Right kidney (tissue), 9 donors: ENCODE results near the gene NSL1.
"Not testable (repeated sequence)": the region's sequence is repeated elsewhere in the genome, so short reads cannot be mapped to it uniquely, and the experiment has no call there.

Source experiments
- DNase-seq: peaks from one replicate; pipeline ENCODE4 v3.0.0-alpha.2; 2016
- long read RNA-seq, 8 donors: transcript quantifications; one replicate each; lab custom pipeline, GENCODE V29; 2026

The NSL1 gene
- long read RNA-seq, donor 1, transcript NSL1-202 (6 exons, 2,317 nt): major isoform, 32 of 40 reads
- long read RNA-seq, donor 1, transcript NSL1-206 (7 exons, 790 nt): minor isoform, 5 of 40 reads
- long read RNA-seq, donor 1, partial matches to known transcripts: 0 of 40 reads
- long read RNA-seq, donor 1, other reads (novel, unspliced or antisense): 0 of 40 reads
- long read RNA-seq, donor 2, transcript NSL1-202 (6 exons, 2,317 nt): major isoform, 13 of 15 reads
- long read RNA-seq, donor 2, partial matches to known transcripts: 0 of 15 reads
- long read RNA-seq, donor 2, other reads (novel, unspliced or antisense): 0 of 15 reads
- long read RNA-seq, donor 3, transcript NSL1-202 (6 exons, 2,317 nt): major isoform, 9 of 11 reads
- long read RNA-seq, donor 3, partial matches to known transcripts: 0 of 11 reads
- long read RNA-seq, donor 3, other reads (novel, unspliced or antisense): 0 of 11 reads
- long read RNA-seq, donor 4, transcript NSL1-202 (6 exons, 2,317 nt): major isoform, 15 of 19 reads
- long read RNA-seq, donor 4, partial matches to known transcripts: 0 of 19 reads
- long read RNA-seq, donor 4, other reads (novel, unspliced or antisense): 0 of 19 reads
- long read RNA-seq, donor 5, transcript NSL1-202 (6 exons, 2,317 nt): major isoform, 15 of 17 reads
- long read RNA-seq, donor 5, partial matches to known transcripts: 0 of 17 reads
- long read RNA-seq, donor 5, other reads (novel, unspliced or antisense): 0 of 17 reads
- long read RNA-seq, donor 6, transcript NSL1-202 (6 exons, 2,317 nt): major isoform, 18 of 22 reads
- long read RNA-seq, donor 6, partial matches to known transcripts: 0 of 22 reads
- long read RNA-seq, donor 6, other reads (novel, unspliced or antisense): 0 of 22 reads
- long read RNA-seq, donor 7, transcript NSL1-202 (6 exons, 2,317 nt): major isoform, 22 of 30 reads
- long read RNA-seq, donor 7, transcript NSL1-206 (7 exons, 790 nt): minor isoform, 5 of 30 reads
- long read RNA-seq, donor 7, partial matches to known transcripts: 0 of 30 reads
- long read RNA-seq, donor 7, other reads (novel, unspliced or antisense): 0 of 30 reads
- long read RNA-seq, donor 8, transcript NSL1-202 (6 exons, 2,317 nt): major isoform, 13 of 16 reads
- long read RNA-seq, donor 8, partial matches to known transcripts: 0 of 16 reads
- long read RNA-seq, donor 8, other reads (novel, unspliced or antisense): 0 of 16 reads

DNA sequence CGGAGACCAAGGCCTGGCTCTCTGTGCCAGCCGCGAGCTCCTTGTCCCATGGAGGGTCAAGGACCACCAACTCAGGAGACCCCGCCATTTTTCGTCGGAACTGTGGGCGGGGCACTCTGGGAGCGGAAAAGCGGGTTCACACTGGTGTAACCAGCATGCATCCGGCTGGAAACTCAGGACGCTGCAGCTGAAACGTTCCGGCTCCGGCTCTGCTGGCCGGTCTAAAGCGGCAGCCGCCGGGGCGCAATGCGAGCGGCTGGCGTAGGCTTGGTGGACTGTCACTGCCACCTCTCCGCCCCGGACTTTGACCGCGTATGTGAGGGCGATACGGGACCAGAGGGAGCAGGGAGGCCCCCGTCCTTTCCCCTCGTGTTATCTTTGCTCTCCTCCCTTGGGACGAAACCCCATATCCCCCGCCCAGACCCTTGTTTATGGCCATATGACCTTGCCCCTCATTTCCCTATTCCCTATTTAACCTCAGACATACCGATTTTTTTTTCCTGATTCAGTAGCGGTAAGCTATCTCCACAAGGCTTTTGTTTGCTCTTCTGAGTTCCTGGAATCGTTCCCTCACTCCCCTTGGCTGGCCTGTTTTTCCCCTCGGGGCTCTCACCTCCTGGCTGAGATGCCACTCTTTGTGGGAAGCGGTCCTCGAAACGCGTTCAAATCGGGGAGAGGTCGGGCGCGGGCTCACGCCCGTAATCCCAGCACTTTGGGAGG is at the start of gene NSL1, which contains the start of gene TATDN3:
Gene NSL1 (minus strand): TSS at position 102 of the 720 bp plus-strand sequence. CDS start 14 bp downstream, at position 88.
Gene TATDN3 (plus strand): TSS at position 219 of the 720 bp plus-strand sequence. CDS start 28 bp downstream, at position 247.
- peak; percentile 91 for DNase-seq

- no peak for DNase-seq
Measured at GRCh38 chr1:212838145-212838544, 46.6 kb upstream of the NSL1 start.

DNA sequence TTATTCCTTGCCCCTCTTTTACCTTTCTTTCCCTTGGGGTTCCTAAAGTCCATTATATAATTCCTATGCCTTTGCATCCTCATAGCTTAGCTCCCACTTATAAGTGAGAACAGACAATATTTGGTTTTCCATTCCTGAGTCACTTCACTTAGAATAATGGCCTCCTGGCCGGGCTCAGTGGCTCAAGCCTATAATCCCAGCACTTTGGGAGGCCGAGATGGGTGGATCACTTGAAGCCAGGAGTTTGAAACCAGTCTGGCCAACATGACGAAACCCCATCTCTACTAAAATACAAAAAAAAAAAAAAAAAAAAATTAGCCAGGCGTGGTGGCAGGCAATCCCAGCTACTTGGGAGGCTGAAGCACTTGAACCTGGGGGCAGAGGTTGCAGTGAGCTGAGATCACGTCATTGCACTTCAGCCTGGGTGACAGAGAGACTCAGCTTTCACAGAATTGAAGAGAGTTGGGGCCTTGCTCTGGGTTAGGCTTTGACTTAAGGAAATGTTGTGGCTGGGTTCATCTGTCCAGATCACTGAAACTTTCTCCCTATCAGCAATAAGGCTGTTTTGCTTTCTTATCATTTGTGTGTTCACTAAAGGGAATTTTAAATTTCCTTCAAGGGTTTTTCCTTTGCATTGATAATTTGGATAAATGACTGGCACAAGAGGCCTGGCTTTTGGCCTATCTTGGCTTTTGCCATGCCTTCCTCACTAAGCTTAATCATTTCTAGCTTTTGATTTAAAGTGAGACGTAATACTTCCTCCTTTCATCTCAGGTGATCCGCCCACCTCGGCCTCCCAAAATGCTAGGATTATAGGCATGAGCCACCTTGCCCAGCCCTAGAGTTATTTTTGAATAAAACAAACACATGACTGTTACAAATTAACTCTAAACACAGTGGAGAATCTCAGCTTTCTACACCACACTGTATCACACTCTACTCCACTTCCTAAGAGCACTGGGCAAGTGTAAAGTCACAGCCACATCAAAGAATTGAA is 41.9 kb upstream of the NSL1 start:
- not testable (repeated sequence) for DNase-seq

DNA sequence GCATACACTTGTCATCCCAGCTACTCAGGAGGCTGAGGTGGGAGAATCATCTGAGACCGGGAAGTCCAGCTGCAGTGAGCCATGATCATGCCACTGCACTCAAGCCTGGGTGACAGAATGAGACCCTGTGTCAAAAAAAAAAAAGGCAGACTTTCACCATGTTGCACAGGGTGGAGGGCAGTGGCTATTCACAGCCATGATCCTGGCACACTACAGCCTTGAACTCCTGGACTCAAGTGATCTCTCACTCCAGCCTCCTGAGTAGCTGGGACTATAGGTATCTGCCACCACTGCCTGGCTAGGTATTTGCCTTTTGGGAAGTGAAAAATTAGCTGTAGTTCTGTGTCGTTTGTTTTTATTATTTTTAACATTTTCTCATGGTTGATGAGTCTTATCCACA is 36.8 kb upstream of the NSL1 start:
- no peak for DNase-seq

DNA sequence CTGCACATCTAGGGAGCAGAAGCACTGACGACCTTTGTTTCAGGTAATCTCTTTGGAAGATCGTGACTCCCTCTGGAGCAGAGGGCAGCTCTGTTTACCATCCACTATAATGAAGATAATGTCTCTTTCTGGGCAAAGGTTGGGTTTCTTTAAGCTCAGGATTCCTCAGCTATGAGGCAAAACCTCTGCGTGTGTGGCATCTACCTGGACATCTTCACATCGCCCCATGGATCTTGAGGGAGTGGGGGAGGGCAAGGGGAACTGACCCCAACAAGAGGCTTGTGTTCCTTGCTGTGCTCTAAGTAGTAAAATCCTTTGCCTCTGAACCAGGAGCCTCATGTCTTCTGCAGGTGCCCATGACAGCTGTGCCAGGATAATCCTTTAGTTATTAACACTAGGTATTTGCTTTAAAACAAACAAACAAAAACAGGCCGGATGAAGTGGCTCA is 36.3 kb upstream of the NSL1 start:
- DNase-seq: no peak

DNA sequence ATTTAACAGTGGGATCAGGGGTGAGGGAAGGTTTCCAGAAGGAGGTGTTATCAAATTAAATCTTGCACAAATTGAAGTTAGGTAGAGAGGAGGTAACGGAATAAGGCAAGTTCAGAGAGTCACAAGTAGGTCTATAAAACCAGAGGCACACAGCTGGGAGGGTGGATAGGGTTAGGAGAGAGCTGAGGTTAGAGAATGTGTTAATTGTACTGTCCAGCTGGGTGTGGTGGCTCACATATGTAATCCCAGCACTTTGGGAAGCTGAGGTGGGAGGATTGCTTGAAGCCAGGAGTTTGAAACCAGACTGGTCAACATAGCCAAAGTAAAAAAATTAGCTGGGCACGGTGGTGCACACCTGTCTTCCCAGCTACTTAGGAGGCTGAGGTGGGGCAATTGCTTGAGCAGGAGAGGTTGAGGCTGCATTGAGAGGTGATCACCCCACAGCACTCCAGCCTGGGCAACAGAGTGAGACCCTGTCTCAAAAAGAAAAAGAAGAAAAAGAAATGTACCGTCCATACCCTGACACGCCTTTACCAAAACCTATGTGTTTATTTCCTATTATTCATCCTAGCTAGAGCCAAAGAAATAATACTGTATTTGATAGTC is 35.7 kb upstream of the NSL1 start:
- DNase-seq: no peak

DNA sequence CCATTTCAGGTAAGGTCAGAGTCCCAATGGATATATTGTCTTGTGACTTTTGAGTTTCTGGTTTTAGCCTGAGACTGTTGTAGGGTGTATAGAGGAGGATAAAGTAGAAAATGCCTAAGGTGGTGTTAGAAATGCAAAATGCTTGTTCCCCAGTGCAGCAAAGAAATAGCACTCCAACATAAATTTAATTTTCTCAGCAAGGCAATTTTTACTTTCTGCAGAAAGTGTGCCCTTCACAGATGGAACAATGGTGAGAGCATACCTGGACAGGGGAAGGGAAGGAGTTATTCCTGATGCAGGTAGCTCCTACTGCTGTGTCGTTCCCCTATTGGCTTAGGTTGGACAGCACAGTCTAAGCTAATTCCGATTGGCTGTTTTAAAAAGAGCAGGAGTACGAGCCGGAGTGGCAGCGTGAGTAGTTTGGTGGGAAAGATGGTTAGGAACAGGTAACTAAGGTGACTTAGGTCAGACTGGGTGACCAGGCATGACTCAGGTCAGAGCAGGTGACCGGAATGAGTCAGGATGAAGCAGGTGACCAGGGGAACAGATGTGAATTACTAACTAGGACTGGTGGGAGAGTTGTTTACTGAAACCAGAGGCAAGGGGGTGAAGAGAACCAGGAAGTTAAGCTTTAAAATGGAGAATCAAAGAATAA is 34.3 kb upstream of the NSL1 start:
- DNase-seq: no peak

DNA sequence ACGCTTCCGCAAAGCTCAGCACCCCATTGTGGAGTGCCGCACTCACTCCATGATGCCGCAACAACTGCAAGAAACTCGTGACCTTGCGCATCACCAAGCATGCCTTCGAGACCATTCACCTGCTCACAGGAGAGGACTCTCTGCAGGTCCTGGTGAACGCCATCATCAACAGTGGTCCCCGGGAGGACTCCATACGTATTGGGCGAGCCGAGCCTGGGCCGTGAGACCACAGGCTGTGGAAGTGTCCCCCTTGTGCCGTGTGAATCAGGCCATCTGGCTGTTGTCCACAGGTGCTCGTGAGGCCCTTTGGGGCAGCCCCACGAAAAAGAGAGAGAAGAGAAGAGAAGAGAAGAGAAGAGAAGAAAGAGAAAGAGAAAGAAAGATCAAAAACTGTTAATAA is 32.6 kb upstream of the NSL1 start:
- no peak for DNase-seq

DNA sequence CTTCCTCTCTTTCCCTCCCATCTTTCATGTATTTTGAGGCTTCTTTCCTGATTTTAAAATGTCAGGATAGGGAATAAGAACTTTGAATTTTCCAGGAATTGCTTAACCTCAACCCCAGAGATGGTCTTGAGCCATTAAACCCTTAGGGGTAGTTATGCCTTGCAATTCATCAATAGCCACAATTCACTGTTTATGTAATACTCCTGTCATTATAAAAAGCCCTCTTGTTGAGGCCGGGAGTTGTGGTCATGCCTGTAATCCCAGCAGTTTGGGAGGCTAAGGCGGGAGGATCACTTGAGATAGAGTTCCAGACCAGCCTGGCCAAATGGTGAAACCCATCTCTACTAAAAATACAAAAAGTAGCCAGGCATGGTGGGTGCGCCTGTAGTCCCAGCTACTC is 31.4 kb upstream of the NSL1 start:
- no peak for DNase-seq

- no peak for DNase-seq
Measured at GRCh38 chr1:212820969-212821368, 29.4 kb upstream of the NSL1 start.

- no peak for DNase-seq
Measured at GRCh38 chr1:212819726-212820125, 28.1 kb upstream of the NSL1 start.

DNA sequence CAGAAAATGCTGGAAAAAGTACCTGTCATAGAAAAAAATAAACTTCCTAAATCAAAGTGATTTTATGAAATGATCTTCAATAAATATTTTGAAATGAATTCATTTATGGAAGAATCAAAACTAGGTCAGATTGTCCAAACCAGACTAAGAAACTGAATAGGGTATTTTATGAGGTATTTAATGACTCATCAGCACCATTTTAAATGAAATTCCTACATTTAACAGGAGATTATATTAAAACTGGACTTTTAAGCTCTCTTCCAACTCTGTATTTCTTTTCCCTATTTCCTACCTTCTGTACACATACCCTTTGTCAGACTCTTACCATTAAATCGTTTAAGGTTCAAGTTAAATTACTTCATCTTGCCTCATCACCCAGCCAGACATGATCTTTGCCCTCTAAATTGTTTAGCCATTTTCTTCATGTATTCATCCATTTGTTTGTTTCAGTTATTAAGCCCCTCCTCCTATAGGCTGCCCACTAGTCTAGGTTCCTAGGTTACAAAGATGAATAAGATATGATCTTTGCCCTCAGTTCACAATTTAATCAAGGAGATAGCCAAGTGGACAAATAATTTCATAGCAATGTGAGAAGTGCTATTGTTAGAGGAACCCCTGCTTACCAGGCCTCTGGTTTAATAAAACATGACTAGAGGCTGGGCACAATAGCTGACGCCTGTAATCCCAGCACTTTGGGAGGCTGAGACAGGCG is 25.1 kb upstream of the NSL1 start:
- DNase-seq: no peak

GRCh38 chr1:212814537-212815334 is 23.2 kb upstream of the NSL1 start:
- DNase-seq: no peak

DNA sequence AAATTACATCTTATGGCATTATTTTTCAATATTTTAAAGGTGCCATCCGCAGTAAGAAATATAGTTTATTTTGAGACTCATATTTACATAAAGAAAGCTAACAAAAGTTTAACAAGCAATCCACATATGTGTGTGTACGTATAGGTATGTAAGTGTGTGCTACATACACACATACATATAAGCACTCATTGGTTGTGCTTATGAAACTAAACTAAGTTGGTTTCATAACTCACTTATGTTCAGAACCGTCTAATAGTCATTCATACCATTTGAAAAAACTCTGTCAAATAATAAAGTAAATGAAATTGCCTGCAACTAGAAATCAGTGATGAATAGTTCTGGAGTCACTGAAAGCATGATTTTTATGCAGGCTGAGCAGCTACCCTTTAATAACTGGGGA is 14.2 kb upstream of the NSL1 start:
- DNase-seq: no peak

DNA sequence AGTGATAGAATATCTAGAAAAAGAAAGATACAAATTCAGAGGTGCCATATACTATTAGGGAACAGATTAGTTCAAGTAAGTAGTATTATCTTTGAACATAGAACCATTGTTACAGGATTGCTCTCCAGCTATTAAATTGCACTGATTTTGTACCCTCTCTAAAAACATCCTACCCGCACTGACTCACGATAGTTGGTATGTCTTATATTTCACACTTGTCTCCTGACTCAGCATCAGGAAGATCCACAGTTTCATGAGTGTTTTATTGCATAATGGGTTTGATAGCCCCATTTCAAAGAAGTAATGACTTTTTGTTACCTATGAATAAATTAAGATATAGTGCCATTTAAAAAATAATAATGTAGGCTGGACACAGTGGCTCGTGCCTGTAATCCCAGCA is 6.1 kb upstream of the NSL1 start:
- no peak for DNase-seq

DNA sequence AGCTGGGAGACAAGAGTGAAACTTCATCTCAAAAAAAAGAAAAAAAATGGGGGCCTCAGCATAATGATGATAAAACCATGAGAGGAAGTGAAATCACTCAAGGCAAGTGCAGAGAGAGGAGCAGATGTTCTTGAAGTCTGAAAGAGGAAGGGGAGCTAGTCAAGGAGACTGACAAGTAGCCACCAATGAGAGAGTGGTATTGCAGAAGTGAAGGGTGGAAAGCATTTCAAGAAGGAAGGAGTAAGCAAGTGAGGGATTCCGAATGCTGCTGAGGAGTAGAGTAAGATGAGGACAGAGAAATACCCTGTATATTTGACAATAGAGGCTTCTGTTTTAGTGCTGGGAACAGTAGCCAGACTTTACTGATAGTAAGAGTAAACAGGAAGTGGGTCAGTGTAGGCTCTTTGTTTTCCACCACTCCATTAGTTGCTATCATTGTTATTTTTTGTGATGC is 3.0 kb upstream of the NSL1 start:
- DNase-seq: no peak

- DNase-seq: no peak
Measured at GRCh38 chr1:212792396-212792908, 875 bp upstream of the NSL1 start.

GRCh38 chr1:212791261-212791675 is 309 bp downstream of the NSL1 start:
- DNase-seq: peak; percentile 91
